Activated T-cell treated with anti-CD3 and anti-CD28 coated beads, Interleukin-2, amount 50 U/mL, for 72 hours (primary cell): Measurements from ENCODE around the gene GSTM4. TPM values are rescaled to one million over a fixed set of nuclear protein-coding genes. Genes with fewer than 3 reads are reported as not detected.

ENCODE experiments used
- ATAC-seq, 2 donors: fragments of 150-1000 bp; cut with Tn5 transposase; replicated peaks in 1 of 2; 2 replicates each; pipeline ENCODE4 v1.10.0; 2021; ENCODE audit warnings: moderate library complexity in 2 of 2, mild to moderate bottlenecking in 1 of 2
- DNase-seq, 2 donors: peaks; one replicate each; pipeline ENCODE4 v3.0.0; 2021 to 2022; ENCODE audit warnings: mixed read lengths in 1 of 2
- H3K27ac Mint-ChIP-seq: one replicate; pipeline ENCODE4 v1.8.0; 2022; ENCODE audit warnings: mild to moderate bottlenecking, moderate library complexity, mixed read lengths
- H3K27me3 Mint-ChIP-seq: one replicate; pipeline ENCODE4 v1.8.0; 2022; ENCODE audit warnings: low read depth, mixed read lengths
- H3K36me3 Mint-ChIP-seq, 2 donors: one replicate each; pipeline ENCODE4 v1.8.0; 2022; ENCODE audit warnings: mixed read lengths in 2 of 2, mild to moderate bottlenecking in 1 of 2; ENCODE audit not compliant: insufficient read depth in 2 of 2
- H3K4me1 Mint-ChIP-seq: one replicate; pipeline ENCODE4 v1.8.0; 2022; ENCODE audit warnings: low read depth, mixed read lengths
- H3K4me3 Mint-ChIP-seq, 2 donors: one replicate each; pipeline ENCODE4 v1.8.0; 2022; ENCODE audit warnings: mild to moderate bottlenecking in 2 of 2, mixed read lengths in 2 of 2, moderate library complexity in 2 of 2
- H3K9me3 Mint-ChIP-seq, 2 donors: one replicate each; pipeline ENCODE4 v1.8.0; 2022; ENCODE audit warnings: mixed read lengths in 2 of 2
- total RNA-seq, 2 donors: library from RNA; stranded (reverse); gene quantifications; one replicate each; pipeline ENCODE4 v1.2.3, GENCODE V29; 2022

The GSTM4 gene
- total RNA-seq, 2 donors from 2014 or later: 23.5 to 31.1 TPM

DNA sequence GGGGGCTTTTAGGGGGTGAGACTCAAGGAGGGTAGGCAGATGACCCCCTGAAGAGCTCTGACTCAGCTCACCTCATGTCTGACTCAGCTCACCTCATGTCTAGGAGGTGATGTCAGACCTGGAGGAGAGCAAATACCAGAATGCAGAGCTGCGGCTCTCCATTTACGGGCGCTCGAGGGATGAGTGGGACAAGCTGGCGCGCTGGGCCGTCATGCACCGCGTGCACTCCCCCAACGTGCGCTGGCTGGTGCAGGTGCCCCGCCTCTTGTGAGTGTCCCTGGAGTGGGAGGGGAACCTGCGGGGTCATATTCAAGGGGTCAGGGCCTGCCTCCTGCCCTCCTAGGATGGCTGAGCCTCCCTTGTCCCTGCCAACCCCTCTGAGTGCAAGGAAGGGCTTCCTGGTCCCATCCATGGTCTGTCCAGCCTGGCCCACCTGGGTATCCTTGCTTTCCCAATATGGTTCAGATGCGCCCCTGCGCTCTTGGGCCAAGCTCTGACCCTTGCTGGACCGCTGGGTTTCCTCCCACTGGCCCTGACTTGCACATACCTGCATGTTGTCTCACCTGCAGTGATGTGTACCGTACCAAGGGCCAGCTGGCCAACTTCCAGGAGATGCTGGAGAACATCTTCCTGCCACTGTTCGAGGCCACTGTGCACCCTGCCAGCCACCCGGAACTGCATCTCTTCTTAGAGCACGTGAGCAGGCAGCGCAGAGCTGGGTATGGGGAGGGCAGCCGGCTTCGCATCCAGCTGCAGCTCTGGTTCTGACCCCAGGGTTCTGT lies 27.2 kb upstream of the GSTM4 start:
- ATAC-seq (peak; percentile 30), DNase-seq (no peak)
- peaks cover 2 to 9% of the 10 kb centered on the region in 2 donors for H3K36me3 Mint-ChIP-seq
- H3K4me3 Mint-ChIP-seq: no peak overlapping the region
- no peaks in the 10 kb centered on the region for H3K9me3 Mint-ChIP-seq
- peaks cover 11% of the 10 kb centered on the region for H3K4me1 Mint-ChIP-seq
- H3K27ac Mint-ChIP-seq: no peak overlapping the region
- H3K27me3 Mint-ChIP-seq: no peaks in the 10 kb centered on the region

DNA sequence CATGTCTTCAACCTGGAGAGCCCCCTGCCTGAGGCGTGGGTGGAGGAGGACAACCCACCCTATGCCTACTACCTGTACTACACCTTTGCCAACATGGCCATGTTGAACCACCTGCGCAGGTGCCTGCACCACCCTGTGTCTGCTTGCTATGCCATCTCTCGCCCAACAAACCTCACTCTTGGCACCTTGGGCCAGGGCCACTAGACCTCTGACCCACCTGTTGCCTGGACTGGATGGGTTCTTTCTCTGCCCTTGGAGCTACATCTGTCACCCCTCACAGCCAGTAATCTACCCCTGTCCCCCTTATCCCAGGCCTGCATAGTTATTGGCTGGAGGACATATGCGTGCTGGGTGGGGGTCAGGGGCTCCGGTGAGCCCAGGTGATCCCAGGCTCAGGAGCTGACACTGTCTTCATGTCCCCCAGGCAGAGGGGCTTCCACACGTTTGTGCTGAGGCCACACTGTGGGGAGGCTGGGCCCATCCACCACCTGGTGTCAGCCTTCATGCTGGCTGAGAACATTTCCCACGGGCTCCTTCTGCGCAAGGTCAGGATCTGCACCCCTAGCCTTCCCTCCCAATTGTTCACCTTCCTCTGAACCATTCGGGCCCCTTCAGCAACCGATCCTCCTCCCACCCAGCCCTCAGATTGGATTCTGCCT lies 26.4 kb upstream of the GSTM4 start:
- no peak for DNase-seq
- Mint-ChIP-seq H3K9me3 (no peaks in the 10 kb centered on the region), H3K36me3 (peaks cover 2 to 9% of the 10 kb centered on the region in 2 donors), H3K4me3 (no peak overlapping the region), H3K27me3 (no peaks in the 10 kb centered on the region), H3K4me1 (peaks cover 8% of the 10 kb centered on the region), H3K27ac (no peak overlapping the region)
- no peak for ATAC-seq

DNA sequence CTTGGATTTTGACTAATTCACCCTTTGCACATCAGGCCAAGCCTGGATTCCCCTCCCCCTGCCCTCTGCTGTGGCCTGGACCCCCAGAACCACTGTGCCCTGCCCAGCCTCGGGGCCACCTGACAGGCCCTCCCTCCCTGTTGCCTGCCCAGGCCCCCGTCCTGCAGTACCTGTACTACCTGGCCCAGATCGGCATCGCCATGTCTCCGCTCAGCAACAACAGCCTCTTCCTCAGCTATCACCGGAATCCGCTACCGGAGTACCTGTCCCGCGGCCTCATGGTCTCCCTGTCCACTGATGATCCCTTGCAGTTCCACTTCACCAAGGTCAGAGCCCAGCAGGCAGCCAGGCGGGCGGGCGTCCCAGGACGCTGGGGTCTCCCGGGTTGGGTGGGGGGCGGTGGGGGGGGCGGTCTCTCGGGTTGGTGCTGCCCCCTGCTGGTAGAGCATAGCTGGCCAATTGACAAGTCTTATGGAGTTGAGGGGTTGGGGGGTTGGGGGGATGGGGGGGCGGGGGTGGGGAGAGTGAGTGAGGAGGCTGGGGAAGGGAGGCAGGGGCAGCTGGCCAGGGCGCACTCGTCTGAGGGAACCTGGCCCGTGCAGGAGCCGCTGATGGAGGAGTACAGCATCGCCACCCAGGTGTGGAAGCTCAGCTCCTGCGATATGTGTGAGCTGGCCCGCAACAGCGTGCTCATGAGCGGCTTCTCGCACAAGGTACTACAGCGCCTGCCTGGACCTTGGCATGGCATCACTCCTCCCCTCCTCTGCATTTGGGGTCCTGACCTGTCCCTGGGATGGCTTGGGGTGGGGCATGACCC lies 25.6 kb upstream of the GSTM4 start:
- Mint-ChIP-seq H3K27ac (no peak overlapping the region), H3K4me1 (peaks cover 13% of the 10 kb centered on the region), H3K9me3 (no peaks in the 10 kb centered on the region), H3K36me3 (peaks cover 2 to 9% of the 10 kb centered on the region in 2 donors), H3K4me3 (no peak overlapping the region), H3K27me3 (no peaks in the 10 kb centered on the region)
- DNase-seq (peak; percentile 34 to 48), ATAC-seq (no peak)

DNA sequence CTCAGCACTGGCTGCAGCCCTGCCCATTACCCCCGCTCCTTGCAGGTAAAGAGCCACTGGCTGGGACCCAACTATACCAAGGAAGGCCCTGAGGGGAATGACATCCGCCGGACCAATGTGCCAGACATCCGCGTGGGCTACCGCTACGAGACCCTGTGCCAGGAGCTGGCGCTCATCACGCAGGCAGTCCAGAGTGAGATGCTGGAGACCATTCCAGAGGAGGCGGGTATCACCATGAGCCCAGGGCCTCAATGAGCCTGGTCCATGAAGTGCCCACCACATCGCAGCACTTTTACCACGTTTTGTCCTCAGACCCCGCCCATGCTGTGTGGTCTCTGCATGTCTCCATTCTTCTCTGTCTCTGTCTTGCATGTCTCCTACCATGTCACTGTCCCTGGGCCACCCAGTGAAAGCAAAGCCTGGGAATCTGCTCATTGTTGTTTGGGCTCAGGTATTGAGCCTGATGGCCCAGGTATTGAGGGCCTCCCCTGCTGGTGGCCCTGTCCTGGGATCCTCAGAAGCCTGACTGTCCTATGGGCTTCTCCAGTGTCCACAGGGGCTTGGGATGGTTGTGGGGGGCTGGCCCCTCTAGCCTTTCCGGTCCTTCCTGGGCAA lies 24.9 kb upstream of the GSTM4 start:
- DNase-seq: no peak
- H3K9me3 Mint-ChIP-seq: no peaks in the 10 kb centered on the region
- no peak overlapping the region for H3K4me3 Mint-ChIP-seq
- no peak for ATAC-seq
- H3K27me3 Mint-ChIP-seq: no peaks in the 10 kb centered on the region
- H3K4me1 Mint-ChIP-seq: peaks cover 18% of the 10 kb centered on the region
- peaks cover 2 to 9% of the 10 kb centered on the region in 2 donors for H3K36me3 Mint-ChIP-seq
- no peak overlapping the region for H3K27ac Mint-ChIP-seq

DNA sequence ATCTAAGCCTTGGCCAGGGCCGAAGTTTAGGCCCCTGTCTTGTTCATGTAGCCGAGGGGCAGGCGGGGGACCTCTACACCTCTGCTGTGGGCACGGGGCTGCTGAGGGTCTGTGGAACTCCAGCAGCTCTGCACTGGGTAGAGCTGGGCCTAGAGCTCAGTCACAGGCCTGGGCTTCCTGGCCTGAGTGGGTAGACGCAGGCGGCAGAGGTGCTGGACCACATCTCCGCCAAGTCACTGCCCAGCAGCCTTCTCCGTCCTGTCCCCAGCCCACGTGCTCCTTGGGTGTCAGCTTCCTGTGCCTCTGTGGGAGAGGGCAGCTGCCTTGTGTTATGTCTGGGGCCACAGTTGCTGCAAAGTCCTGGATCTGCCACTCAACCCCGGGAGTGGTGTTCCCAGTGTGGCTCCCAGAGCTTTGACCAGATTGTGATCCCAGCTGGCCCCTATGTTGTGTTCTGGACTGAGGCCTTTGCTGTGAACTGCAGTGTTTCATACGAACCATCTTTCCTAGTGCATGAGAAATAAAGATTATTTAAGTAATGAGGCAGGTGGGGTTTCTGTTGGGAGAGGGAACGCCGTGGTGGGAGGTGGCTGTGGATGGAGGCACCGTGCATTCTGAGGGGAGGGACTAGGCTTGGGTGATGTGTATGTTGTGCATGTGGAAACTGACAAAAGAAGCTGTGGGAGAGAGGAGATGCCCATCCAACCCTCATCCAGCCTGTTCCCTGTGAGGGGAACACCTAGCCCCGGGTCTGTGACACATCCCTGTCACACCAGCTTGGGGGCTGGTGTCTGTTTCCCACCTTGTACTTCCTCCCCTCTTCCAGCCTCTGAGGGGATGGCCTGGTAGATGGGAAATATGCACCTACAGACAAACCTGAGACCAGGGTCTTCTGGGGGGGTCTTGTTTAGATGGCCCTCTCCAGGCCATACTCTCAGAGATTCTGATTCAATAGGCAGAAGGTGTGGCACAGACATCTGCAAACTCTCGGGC lies 24.1 kb upstream of the GSTM4 start:
- DNase-seq (no peak), ATAC-seq (no peak)
- Mint-ChIP-seq H3K4me3 (no peak overlapping the region), H3K27me3 (no peaks in the 10 kb centered on the region), H3K27ac (peak overlapping the region; percentile 44), H3K36me3 (peaks cover 2 to 9% of the 10 kb centered on the region in 2 donors), H3K9me3 (no peaks in the 10 kb centered on the region), H3K4me1 (peaks cover 18% of the 10 kb centered on the region)

DNA sequence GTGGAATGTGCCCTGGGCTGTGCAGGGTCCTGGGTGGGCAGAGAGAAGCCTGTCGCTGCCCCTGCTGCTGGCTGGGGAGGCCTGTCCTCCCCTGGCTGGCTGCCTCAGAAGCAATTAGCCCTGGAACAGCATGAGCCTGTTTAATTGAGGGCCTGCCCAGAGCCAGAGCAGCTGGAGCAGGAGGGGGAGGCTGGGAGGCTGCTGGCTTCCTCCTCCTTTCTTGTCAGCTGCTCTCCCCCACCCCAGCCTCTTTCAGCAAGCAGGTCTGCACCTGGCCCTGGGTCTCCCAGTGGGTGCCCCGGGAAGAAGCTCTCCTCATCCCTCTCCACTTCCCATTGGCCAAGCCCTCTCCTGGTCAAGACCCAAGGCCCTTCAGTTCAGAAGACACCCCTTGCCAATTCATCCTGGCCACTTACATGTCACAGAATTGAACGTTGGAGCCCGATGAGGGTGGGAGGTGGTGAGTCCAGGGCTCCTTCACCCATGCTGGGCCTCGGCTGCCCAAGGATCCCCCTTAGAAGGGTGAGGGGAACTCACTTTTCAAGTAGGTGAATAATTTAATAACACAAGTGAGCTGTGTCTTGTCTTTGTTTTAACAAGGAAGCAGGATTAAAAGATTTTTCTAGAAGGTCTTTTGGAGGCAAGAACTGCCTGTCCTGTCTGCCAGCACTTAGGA lies 23.1 kb upstream of the GSTM4 start:
- H3K36me3 Mint-ChIP-seq: peaks cover 2 to 9% of the 10 kb centered on the region in 2 donors
- H3K27ac Mint-ChIP-seq: no peak overlapping the region
- no peaks in the 10 kb centered on the region for H3K27me3 Mint-ChIP-seq
- no peak for ATAC-seq
- peaks cover 18% of the 10 kb centered on the region for H3K4me1 Mint-ChIP-seq
- H3K4me3 Mint-ChIP-seq: no peak overlapping the region
- DNase-seq: no peak
- no peaks in the 10 kb centered on the region for H3K9me3 Mint-ChIP-seq

DNA sequence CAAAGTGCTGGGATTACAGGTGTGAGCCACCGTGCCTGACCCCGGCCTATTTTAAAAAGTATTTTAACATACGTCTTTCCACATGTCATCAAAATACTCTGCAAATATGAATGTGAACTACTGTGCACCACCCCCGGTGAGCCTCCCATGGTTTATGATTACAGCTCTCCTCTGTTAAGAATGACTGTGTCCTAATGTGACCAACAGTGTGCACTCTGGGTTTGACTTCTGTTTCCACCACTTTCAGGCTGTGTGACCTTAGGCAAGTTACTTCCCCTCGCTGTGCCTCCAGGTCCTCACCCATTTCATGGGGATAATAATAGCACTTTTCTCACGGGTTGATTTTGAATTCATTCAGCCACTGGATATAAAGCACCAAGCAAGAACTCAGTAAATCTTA lies 21.6 kb upstream of the GSTM4 start:
- peak; percentile 30 to 66 for ATAC-seq
- peaks cover 2 to 9% of the 10 kb centered on the region in 2 donors for H3K36me3 Mint-ChIP-seq
- no peak for DNase-seq
- H3K4me1 Mint-ChIP-seq: peaks cover 18% of the 10 kb centered on the region
- no peaks in the 10 kb centered on the region for H3K9me3 Mint-ChIP-seq
- H3K27ac Mint-ChIP-seq: peak overlapping the region; percentile 2
- no peaks in the 10 kb centered on the region for H3K27me3 Mint-ChIP-seq
- peak overlapping the region in 1 of 2 donors; percentile 55 for H3K4me3 Mint-ChIP-seq

DNA sequence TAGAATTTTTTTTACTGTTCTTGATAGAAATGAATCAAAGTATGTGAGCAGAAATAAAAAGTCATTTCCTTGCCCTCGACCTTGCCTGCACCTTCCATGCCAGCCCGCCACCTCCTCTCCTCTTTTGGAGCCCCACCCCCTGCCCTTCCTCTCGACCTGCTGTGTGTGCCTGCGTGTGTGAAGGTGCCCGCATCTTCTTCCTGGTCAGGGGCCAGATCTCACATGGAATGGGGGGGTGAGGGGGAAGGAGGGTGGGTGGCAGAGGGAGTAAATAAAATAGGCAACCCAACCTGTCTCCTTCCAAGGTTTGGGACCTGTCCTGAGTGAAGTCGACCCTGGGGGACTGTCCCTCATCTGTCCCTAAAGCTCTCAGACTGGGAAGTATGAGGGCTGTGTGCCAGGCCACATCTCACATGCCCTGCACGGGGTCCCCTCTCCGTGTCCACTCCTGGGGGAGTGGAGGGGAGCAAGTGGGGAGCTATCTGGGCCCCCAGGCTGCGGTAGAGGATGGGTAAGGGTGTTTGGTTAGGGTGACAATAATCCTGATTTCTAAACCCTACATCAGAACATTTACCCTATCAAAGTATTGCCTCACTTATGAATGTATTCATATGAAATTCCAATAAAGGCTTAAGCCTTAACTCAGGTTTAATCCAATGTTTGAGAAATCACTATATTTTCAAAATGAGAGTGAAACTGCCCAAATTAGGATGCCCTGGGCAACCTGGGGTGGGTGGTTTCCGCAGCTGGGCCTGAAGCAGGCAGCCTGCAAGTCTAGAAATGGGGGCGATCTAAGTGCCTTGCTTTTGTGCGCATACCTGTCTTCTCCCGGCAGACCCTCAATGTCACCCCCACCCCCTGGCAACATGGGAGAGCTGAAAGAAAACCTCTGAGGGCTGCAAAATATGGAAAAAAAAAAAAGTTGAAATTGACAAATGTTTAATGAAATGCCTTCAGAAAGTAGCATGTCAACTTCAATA lies 20.8 kb upstream of the GSTM4 start:
- Mint-ChIP-seq H3K27ac (peak overlapping the region; percentile 2), H3K36me3 (peaks cover 0 to 6% of the 10 kb centered on the region in 2 donors), H3K4me3 (peak overlapping the region; percentile 2 to 55), H3K9me3 (no peaks in the 10 kb centered on the region), H3K4me1 (peaks cover 20% of the 10 kb centered on the region), H3K27me3 (no peaks in the 10 kb centered on the region)
- DNase-seq (no peak), ATAC-seq (peak; percentile 38 to 50)

DNA sequence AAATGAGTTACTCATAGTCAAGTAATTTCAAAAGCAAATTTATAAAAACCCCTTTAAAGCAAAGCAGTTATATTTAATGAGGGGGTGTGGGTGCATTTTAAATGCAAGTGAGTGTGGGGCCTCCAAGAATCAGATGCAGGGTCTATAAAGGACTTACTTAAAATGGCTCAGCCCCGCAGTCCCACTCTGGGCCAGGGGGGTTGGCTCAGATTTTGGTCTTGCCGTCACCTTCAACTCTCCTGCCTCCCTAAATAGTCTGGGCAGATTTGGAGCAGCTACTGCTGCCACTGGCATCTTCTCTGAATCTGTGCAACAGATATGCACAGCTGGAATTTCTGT lies 20.1 kb upstream of the GSTM4 start:
- Mint-ChIP-seq H3K4me3 (no peak overlapping the region), H3K9me3 (no peaks in the 10 kb centered on the region), H3K27me3 (no peaks in the 10 kb centered on the region), H3K4me1 (peaks cover 25% of the 10 kb centered on the region), H3K27ac (no peak overlapping the region), H3K36me3 (peaks cover 0 to 6% of the 10 kb centered on the region in 2 donors)
- ATAC-seq: no peak
- DNase-seq: no peak

DNA sequence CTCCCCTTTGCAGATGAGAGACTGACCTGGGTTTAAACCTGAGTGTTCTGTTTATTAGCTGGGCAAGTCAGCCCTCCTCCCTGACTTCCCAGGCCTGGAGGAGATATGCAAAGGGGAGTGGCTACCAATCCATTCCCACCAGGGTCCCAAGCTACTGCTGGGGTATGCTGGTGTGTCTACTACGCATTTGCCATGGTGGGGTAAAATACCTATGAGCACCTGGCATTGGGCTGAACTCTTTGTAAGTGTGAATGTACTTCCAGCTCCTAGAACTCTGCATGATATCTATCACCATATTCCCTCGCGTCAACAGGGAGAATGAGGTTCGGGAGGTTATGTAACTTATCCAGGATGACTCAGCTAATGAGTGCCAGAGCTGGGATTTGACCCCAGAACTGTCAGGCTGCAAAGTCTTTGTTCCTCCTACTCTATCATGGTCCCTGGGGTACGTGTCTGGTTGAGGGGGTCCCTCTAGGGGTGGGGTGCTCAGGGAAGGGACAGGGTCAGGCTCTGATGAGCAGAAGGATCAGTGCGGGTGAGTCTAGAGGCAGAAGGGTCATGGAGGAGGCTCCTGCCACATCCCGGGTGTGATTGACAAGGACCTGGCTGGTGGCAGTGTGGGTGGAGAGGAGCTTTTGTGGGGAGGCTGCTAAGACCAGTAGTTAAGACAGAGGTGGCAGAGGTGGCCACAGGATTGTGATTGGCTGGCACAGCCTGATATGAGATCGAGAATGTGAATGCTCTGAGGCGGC lies 19.5 kb upstream of the GSTM4 start:
- no peak overlapping the region for H3K4me3 Mint-ChIP-seq
- H3K4me1 Mint-ChIP-seq: peaks cover 25% of the 10 kb centered on the region
- ATAC-seq: no peak
- no peaks in the 10 kb centered on the region for H3K9me3 Mint-ChIP-seq
- peaks cover 0 to 4% of the 10 kb centered on the region in 2 donors for H3K36me3 Mint-ChIP-seq
- H3K27ac Mint-ChIP-seq: no peak overlapping the region
- no peaks in the 10 kb centered on the region for H3K27me3 Mint-ChIP-seq
- no peak for DNase-seq
